ENCODE data around the gene ZNF783.
A peak's percentile ranks its signal among the peaks of the same experiment; 100 is the strongest.

Gene ZNF783

GRCh38 chr7:149283321-149283720 lies 21.3 kb downstream of the ZNF783 start:
- no peak for DNase-seq

DNA sequence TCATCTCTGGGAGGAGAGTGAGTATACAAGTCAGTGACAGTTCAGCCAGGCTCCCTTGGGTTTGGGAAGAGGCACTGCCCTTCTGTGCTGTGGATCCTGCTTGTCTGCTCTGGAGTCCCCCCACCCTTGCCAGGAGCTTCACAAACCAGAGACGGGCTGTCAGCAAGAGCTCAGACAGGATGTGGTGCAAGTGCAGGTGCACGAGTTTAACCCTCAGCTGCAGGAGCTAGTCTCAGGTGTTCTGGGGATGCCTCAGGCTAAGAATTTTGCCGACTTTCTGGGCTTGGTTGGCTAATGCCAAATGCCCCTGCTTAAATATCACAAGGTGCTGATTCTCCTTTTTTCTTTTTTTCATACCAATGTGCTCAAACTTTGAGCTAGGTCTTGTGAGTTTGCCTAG lies 22.3 kb downstream of the ZNF783 start:
- DNase-seq, result no peak

- peak; percentile 95 for DNase-seq
Measured at GRCh38 chr7:149284850-149285585, 23.0 kb downstream of the ZNF783 start.

GRCh38 chr7:149285603-149286002 lies 23.6 kb downstream of the ZNF783 start:
- no peak for DNase-seq

DNA sequence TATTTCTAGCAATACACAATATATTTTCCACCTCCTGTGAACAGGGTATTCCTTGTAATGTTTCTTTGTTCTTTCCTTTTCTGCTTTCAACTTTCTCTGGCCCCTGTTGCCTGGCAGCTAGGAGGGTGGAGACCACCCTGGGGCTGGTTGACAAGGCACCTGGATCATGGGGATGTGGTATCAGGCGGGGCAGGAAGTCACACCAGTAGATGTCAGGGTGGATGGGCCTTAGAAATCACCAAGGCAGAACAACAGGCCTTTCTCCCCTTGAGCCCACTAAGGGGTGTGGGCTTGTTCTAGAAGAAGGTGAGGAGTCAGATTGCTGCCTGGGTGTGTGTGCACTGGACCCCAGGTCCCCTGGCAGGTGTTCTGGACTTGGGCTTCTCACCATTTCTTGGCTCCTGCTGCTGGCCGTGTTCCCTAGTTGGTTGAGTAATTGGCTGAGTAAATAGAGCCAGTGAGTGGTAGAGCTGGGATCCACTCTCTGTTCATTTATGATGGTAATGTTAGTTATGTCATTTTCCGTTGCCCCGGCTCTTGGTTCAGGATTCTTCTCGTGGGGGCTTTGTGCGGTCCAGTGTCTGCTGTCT lies 24.9 kb downstream of the ZNF783 start:
- DNase-seq, result no peak

- DNase-seq, result no peak
Measured at GRCh38 chr7:149287622-149288021, 25.6 kb downstream of the ZNF783 start.

GRCh38 chr7:149289262-149289661 lies 27.3 kb downstream of the ZNF783 start:
- no peak for DNase-seq

DNA sequence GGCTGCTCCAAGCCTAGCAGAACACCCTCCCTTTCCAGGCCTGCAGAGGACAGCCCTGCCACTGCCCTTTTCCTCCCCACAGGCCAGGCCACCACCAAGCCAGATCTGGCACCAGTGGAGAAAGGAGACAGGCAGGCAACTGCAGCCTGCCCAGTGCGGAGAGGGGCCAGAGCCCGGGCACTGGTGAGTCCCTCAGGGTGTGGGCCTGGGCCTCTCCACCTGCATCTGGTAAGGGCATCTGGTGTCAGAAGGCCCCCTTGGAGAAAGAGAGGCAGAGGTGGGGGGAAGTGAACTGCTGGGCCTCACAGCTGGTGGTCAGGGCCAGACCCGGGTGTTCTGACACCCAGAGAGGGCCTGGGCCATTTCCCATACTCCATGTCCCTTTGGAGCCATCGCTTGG lies 27.9 kb downstream of the ZNF783 start:
- DNase-seq, result no peak

DNA sequence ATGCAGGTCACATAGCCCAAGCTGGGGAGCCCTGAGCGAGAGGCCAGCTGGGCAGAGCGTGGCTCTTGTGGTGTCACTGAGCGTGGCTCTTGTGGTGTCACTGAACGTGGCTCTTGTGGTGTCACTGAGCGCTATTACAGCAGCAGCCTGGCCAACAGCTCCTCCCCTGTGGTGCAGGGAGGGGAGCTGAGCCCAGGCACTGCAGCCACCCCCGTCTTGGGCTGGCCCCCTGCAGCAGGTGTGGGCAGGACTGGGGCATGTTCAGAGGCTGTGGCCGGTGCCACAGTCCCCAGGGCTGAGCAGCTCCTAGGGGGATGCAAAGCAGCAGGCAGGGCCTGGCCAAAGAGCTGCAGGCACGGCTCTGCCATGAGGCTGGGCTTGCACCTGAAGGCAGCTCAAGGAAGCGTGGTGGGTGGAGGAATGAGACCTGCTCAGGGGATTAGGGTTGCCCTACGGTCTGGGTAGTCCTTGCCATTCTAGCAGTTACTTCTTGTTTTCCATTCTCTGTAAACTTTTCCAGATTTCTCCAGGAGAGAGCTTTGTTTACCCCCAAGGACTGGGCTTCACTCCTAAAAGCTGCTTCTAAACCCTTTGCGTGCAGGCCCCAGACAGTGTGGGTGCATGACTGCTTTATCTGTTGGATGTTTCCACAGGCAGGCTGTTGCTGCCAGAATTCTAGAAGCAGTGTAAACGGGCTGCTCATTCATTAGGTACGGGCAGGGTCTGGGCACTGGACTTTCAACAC lies 29.2 kb downstream of the ZNF783 start:
- DNase-seq, result no peak

DNA sequence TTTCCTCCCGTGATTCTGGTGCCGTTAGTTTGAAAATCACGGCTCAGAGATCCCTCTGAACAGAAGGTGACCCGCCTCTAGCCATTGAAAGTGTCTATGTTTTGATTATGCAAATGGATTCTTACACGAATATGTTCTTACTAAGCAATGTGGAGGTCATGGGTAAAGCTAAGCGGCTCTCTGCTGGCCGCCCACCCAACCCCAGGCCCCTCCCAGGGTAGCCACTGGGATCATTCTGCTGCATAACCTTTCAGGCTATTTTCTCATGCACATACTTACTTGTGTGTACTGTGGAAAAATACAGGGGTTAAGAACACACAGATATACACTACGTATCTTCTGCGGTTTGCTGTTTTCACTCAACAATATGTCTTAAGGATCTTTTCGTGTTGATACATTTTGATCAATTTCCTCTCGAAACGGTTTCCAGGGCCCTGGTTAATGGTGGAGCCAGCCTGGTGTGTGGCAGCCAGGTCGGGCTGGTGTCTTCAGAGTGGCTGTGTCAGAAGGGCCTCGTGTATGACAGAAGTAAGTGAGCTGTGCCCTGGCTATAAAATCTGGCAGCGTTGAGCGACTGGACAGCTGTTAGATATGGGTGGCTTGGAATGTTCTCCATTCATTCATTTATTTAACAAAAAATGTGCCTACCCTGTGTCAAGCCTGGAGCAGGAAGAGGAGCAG lies 29.9 kb downstream of the ZNF783 start:
- no peak for DNase-seq

DNA sequence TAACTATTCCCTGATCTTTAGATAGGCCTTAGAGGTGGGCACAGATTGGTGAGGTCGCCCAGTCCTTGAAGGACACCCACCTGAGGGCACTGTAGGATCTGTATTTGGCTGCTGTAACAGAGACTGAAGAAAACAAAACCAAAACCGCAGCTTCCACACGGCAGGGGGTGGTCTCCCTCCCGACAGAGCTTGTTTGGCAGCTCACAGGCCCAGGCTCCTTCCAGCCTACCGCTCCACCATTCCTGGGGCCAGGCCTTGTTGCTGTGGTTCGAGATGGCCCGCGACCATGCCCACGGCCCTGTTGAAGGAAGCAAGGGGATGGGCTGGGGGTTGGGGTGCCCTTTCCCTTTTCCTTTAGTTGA lies 30.4 kb downstream of the ZNF783 start:
- no peak for DNase-seq

- no peak for DNase-seq
Measured at GRCh38 chr7:149293338-149293737, 31.3 kb downstream of the ZNF783 start.

GRCh38 chr7:149293946-149294633 lies 32.1 kb downstream of the ZNF783 start:
- no peak for DNase-seq

- DNase-seq, result no peak
Measured at GRCh38 chr7:149294634-149295480, 32.9 kb downstream of the ZNF783 start.

GRCh38 chr7:149295481-149295850 lies 33.5 kb downstream of the ZNF783 start:
- no peak for DNase-seq

DNA sequence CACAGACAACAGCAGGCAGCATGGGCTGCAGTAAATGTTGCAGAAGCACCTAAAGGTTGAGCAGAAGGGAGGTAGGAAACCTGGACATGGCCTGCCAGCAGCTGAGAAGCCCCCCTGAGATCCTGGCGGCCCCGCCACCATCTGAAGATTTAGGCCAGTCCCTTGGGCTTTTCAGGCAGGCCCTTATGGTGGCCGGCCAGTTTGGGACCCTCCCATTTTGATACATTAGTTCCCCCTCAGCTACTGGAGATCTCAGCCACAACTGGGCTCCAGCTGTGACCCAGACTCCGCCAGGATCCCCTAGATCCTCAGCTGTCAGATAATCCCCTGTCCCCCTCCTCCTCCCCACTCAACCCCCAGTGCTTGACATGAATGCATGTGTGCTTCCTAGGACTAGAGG lies 34.4 kb downstream of the ZNF783 start:
- DNase-seq, result no peak

DNA sequence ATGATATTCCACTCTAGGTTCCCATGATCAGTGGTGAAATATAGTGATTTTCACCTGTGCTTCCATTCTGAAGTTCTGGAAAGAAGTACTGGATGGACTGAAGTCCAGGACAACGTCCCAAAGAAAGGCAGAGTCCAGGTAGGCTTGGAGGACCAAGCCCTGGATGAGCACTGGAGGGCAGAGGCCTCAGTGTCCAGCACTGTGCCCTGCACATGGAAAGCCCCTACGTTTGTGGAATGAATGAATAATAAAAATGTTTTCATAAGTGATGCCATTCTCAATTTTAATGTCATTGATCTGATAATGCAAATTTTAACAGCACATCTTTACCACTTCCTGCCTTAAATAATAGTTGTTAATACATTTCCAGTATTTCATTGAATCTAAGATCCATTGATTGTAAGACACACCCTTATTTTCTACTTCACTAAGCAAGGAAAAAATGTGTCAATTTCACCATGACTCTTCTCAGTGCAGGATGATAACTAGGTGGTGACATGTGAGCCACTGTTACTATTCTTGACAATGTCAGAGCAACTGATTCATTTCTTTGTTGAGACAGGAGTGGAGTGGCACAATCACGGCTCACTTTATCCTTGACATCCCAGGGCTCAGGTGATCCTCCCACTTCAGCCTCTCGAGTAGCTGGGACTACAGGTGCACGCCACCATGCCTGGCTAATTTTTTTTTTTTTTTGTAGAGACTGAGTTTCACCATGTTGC lies 35.2 kb downstream of the ZNF783 start:
- DNase-seq, result no peak

DNA sequence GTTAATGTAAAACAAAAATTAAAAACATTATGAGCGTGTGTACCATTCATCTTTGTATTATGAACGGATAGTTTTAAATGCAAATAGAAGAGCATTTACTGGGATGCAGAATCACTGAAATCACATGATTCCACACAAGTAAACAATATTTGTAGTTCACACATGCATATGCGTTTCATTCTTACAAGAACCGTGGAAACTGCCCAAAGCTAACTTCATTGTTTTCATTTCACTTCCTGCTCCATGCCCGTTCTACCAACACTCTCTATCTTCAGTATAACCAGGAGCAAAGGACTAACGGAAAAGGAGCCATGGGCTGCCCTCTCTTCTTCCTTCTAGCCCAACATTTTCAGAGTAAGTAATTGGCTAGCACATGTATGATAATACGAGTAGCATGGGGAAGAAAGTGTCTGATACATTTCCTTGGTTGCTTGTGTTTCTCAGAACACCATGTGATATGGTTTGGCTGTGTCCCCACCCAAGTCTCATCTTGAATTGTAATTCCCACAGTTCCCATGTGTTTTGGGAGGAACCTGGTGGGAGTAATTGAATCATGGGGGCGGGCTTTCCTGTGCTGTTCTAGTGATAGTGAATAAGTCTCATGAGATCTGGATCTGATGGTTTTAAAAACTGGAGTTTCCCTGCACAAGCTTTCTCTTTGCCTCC lies 38.8 kb downstream of the ZNF783 start:
- DNase-seq, result no peak

GRCh38 chr7:149302222-149302621 lies 40.2 kb downstream of the ZNF783 start:
- no peak for DNase-seq

GRCh38 chr7:149302865-149303264 lies 40.9 kb downstream of the ZNF783 start:
- no peak for DNase-seq

DNA sequence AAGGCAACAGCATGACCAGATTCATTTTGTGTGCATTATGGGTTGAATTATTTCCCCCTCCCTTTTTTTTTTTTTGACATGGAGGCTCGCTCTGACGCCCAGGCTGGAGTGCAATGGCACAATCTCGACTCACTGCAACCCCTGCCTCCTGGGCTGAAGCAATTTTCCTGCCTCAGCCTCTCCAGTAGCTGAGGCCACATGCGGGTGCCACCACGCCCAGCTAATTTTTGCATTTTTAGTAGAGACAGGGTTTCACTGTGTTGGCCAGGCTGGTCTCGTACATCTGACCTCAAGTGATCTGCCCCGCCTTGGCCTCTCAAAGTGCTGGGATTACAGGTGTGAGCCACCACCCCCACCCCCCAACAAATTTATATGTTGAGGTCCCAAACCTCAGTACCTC lies 42.0 kb downstream of the ZNF783 start:
- no peak for DNase-seq
